ENCODE measurements around the gene F2.

DNA sequence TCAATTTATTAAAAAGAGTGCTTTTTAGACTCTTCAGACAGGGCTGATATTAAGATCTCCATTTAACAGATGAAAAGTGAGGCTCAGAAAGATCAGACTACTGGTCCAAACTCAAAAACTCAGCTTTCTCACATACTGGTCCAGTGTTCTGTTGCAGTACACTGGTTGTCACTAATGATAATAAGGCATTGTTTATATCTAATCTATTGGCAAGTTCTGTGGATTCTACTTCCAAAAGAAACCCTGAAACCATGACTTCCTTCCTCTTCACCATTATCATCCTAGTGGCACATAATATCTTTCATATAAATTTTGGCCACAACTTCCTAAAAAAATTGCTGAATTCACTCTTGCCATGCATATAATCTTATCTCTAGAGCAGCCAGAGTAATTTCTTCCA is 36.9 kb downstream of the F2 start:
- TF ChIP-seq, protein P1, sequence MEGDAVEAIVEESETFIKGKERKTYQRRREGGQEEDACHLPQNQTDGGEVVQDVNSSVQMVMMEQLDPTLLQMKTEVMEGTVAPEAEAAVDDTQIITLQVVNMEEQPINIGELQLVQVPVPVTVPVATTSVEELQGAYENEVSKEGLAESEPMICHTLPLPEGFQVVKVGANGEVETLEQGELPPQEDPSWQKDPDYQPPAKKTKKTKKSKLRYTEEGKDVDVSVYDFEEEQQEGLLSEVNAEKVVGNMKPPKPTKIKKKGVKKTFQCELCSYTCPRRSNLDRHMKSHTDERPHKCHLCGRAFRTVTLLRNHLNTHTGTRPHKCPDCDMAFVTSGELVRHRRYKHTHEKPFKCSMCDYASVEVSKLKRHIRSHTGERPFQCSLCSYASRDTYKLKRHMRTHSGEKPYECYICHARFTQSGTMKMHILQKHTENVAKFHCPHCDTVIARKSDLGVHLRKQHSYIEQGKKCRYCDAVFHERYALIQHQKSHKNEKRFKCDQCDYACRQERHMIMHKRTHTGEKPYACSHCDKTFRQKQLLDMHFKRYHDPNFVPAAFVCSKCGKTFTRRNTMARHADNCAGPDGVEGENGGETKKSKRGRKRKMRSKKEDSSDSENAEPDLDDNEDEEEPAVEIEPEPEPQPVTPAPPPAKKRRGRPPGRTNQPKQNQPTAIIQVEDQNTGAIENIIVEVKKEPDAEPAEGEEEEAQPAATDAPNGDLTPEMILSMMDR (IDR thresholded peaks at IDR 0.05 in 4 of 5, conservative IDR thresholded peaks at IDR 0.05 in 1 of 5), result no peak
- TF ChIP-seq POLR2A (IDR thresholded peaks at IDR 0.05), result no peak
